Peyer's patch (tissue), 4 donors: ENCODE data around the gene MACROH2A2.

ENCODE experiments used
- CTCF ChIP-seq, 6 experiments: fragments of 450-650 bp in 4 of 6; fragments of 200-600 bp in 2 of 6; sonication (generic) in 1 of 6; IDR thresholded peaks; one replicate each; pipeline ENCODE4 v1.5.1; 2017 to 2019; ENCODE audit warnings: antibody characterized with exemption in 6 of 6, mild to moderate bottlenecking in 3 of 6, moderate library complexity in 1 of 6
- POLR2A ChIP-seq, 2 donors: fragments of 450-650 bp; IDR thresholded peaks; one replicate each; pipeline ENCODE4 v1.5.1; 2017; ENCODE audit warnings: antibody characterized with exemption in 2 of 2, mild to moderate bottlenecking in 2 of 2, moderate library complexity in 2 of 2

GRCh38 chr10:70115948-70116682, 63.5 kb downstream of the MACROH2A2 start:
- TF ChIP-seq POLR2A (IDR thresholded peaks at IDR 0.05) (no peak), CTCF (IDR thresholded peaks at IDR 0.05) (peak; percentile 57 to 95 (median 80))
